GM12878 (cell line): ENCODE data around the gene CDKL1. TPM values are rescaled to one million over a fixed set of nuclear protein-coding genes. Genes with fewer than 3 reads are reported as not detected.

Source experiments
- FOS ChIP-seq: IDR thresholded peaks from 3 replicates; pipeline ENCODE4 v1.6.1; 2011; ENCODE audit warnings: borderline replicate concordance; ENCODE audit not compliant: insufficient read length; ENCODE audit errors: extremely low read depth
- NFXL1 ChIP-seq: fragments of 450-650 bp; IDR thresholded peaks from 2 replicates; pipeline ENCODE4 v1.6.1; 2017; ENCODE audit warnings: antibody characterized with exemption, mild to moderate bottlenecking, borderline replicate concordance
- PAX8 ChIP-seq: fragments of 450-650 bp; IDR thresholded peaks from 2 replicates; pipeline ENCODE4 v1.6.1; 2017; ENCODE audit warnings: mild to moderate bottlenecking, moderate library complexity
- ZZZ3 ChIP-seq: IDR thresholded peaks from 2 replicates; pipeline ENCODE4 v1.6.1; 2011; ENCODE audit warnings: low read depth; ENCODE audit not compliant: control insufficient read depth, insufficient read length
- polyA plus RNA-seq, 11 experiments: library from polyadenylated mRNA; depleted of rRNA in 4 of 11; unstranded in 6 of 11; stranded (reverse) in 5 of 11; fragments of >200 nt; fragmentation: Nextera tagmentation in 4 of 11; fragmentation: Illumina TruSeq in 1 of 11; extraction: Ambion mirVana in 4 of 11; extraction: Trizol in 1 of 11; gene quantifications; 1 replicate in 1 of 11; 2 replicates in 10 of 11; pipeline versions ENCODE4 v1.2.1 to v1.2.3, GENCODE V29; 2011 to 2016; ENCODE audit warnings: inconsistent platforms in 2 of 11, missing spikeins in 2 of 11, low read depth in 1 of 11
- total RNA-seq, 4 experiments: library from RNA; depleted of rRNA in 3 of 4; stranded (reverse); fragments of >200 nt in 3 of 4; fragmentation: Illumina TruSeq in 1 of 4; extraction: Trizol in 1 of 4; gene quantifications; 2 replicates each; pipeline versions ENCODE4 v1.2.1 to v1.2.3, GENCODE V29; 2013 to 2021
- TF ChIP-seq, protein P1 (sequence below): IDR thresholded peaks from 2 replicates; pipeline ENCODE4 v1.6.1; 2012; ENCODE audit warnings: improper control_type of control experiment, low read depth, low read length; ENCODE audit not compliant: insufficient replicate concordance
- TF ChIP-seq, protein P2 (sequence below): fragments of 450-650 bp; IDR thresholded peaks from 2 replicates; pipeline ENCODE4 v1.6.1; 2017; ENCODE audit warnings: low read depth, mild to moderate bottlenecking, moderate library complexity
- TF ChIP-seq, protein P3 (sequence below): fragments of 450-650 bp; IDR thresholded peaks from 2 replicates; pipeline ENCODE4 v1.6.1; 2017; ENCODE audit warnings: antibody characterized with exemption, mild to moderate bottlenecking, moderate library complexity
- TF ChIP-seq, protein P4 (sequence below): fragments of 450-650 bp; formaldehyde crosslinking; IDR thresholded peaks from 2 replicates; pipeline ENCODE4 v1.4.0; 2022; ENCODE audit warnings: mild to moderate bottlenecking, moderate library complexity
- TF ChIP-seq, protein P5 (sequence below): IDR thresholded peaks from 2 replicates; pipeline ENCODE4 v1.6.1; 2012; ENCODE audit warnings: mild to moderate bottlenecking, low read depth, low read length

Gene CDKL1
- total and polyA plus RNA-seq, 10 of the 15 experiments (the other 5 are each of a cell fraction or from before 2014, with no cell fraction given) = 9.0 to 19.0 (median 11.1) TPM

DNA sequence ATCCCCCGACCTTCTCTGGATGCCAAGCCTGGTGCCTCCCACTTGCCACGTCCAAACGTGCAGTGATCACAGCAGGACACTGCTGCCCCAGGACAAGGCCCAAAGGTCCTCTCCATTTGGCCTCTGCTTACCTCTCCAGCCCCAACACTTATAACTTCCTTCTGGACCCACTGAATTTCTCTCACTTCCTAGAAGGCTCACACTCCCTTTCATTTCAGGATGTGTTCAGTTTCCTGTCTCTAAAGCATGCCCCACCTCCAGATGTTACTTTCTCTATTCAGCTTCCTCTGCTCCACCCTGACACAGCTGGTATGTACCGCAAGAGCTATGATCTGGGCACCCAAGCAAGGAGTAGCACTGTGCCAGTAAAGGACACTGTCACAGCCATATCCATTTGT is 33.0 kb downstream of the CDKL1 start (continued):
- TF ChIP-seq, protein P1, sequence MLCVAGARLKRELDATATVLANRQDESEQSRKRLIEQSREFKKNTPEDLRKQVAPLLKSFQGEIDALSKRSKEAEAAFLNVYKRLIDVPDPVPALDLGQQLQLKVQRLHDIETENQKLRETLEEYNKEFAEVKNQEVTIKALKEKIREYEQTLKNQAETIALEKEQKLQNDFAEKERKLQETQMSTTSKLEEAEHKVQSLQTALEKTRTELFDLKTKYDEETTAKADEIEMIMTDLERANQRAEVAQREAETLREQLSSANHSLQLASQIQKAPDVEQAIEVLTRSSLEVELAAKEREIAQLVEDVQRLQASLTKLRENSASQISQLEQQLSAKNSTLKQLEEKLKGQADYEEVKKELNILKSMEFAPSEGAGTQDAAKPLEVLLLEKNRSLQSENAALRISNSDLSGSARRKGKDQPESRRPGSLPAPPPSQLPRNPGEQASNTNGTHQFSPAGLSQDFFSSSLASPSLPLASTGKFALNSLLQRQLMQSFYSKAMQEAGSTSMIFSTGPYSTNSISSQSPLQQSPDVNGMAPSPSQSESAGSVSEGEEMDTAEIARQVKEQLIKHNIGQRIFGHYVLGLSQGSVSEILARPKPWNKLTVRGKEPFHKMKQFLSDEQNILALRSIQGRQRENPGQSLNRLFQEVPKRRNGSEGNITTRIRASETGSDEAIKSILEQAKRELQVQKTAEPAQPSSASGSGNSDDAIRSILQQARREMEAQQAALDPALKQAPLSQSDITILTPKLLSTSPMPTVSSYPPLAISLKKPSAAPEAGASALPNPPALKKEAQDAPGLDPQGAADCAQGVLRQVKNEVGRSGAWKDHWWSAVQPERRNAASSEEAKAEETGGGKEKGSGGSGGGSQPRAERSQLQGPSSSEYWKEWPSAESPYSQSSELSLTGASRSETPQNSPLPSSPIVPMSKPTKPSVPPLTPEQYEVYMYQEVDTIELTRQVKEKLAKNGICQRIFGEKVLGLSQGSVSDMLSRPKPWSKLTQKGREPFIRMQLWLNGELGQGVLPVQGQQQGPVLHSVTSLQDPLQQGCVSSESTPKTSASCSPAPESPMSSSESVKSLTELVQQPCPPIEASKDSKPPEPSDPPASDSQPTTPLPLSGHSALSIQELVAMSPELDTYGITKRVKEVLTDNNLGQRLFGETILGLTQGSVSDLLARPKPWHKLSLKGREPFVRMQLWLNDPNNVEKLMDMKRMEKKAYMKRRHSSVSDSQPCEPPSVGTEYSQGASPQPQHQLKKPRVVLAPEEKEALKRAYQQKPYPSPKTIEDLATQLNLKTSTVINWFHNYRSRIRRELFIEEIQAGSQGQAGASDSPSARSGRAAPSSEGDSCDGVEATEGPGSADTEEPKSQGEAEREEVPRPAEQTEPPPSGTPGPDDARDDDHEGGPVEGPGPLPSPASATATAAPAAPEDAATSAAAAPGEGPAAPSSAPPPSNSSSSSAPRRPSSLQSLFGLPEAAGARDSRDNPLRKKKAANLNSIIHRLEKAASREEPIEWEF = no peak
- TF ChIP-seq, protein P2, sequence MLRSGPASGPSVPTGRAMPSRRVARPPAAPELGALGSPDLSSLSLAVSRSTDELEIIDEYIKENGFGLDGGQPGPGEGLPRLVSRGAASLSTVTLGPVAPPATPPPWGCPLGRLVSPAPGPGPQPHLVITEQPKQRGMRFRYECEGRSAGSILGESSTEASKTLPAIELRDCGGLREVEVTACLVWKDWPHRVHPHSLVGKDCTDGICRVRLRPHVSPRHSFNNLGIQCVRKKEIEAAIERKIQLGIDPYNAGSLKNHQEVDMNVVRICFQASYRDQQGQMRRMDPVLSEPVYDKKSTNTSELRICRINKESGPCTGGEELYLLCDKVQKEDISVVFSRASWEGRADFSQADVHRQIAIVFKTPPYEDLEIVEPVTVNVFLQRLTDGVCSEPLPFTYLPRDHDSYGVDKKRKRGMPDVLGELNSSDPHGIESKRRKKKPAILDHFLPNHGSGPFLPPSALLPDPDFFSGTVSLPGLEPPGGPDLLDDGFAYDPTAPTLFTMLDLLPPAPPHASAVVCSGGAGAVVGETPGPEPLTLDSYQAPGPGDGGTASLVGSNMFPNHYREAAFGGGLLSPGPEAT = no peak
- TF ChIP-seq, protein P3, sequence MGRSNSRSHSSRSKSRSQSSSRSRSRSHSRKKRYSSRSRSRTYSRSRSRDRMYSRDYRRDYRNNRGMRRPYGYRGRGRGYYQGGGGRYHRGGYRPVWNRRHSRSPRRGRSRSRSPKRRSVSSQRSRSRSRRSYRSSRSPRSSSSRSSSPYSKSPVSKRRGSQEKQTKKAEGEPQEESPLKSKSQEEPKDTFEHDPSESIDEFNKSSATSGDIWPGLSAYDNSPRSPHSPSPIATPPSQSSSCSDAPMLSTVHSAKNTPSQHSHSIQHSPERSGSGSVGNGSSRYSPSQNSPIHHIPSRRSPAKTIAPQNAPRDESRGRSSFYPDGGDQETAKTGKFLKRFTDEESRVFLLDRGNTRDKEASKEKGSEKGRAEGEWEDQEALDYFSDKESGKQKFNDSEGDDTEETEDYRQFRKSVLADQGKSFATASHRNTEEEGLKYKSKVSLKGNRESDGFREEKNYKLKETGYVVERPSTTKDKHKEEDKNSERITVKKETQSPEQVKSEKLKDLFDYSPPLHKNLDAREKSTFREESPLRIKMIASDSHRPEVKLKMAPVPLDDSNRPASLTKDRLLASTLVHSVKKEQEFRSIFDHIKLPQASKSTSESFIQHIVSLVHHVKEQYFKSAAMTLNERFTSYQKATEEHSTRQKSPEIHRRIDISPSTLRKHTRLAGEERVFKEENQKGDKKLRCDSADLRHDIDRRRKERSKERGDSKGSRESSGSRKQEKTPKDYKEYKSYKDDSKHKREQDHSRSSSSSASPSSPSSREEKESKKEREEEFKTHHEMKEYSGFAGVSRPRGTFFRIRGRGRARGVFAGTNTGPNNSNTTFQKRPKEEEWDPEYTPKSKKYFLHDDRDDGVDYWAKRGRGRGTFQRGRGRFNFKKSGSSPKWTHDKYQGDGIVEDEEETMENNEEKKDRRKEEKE = no peak
- TF ChIP-seq PAX8 = no peak
- no peak for TF ChIP-seq FOS
- no peak for TF ChIP-seq NFXL1
- TF ChIP-seq, protein P4, sequence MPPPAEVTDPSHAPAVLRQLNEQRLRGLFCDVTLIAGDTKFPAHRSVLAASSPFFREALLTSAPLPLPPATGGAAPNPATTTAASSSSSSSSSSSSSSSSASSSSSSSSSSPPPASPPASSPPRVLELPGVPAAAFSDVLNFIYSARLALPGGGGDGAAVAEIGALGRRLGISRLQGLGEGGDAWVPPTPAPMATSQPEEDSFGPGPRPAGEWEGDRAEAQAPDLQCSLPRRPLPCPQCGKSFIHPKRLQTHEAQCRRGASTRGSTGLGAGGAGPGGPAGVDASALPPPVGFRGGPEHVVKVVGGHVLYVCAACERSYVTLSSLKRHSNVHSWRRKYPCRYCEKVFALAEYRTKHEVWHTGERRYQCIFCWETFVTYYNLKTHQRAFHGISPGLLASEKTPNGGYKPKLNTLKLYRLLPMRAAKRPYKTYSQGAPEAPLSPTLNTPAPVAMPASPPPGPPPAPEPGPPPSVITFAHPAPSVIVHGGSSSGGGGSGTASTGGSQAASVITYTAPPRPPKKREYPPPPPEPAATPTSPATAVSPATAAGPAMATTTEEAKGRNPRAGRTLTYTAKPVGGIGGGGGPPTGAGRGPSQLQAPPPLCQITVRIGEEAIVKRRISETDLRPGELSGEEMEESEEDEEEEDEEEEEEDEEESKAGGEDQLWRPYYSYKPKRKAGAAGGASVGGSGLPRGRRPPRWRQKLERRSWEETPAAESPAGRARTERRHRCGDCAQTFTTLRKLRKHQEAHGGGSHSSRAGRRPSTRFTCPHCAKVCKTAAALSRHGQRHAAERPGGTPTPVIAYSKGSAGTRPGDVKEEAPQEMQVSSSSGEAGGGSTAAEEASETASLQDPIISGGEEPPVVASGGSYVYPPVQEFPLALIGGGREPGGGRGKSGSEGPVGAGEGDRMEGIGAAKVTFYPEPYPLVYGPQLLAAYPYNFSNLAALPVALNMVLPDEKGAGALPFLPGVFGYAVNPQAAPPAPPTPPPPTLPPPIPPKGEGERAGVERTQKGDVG (CRISPR knock-in tag) = no peak
- TF ChIP-seq, protein P5, sequence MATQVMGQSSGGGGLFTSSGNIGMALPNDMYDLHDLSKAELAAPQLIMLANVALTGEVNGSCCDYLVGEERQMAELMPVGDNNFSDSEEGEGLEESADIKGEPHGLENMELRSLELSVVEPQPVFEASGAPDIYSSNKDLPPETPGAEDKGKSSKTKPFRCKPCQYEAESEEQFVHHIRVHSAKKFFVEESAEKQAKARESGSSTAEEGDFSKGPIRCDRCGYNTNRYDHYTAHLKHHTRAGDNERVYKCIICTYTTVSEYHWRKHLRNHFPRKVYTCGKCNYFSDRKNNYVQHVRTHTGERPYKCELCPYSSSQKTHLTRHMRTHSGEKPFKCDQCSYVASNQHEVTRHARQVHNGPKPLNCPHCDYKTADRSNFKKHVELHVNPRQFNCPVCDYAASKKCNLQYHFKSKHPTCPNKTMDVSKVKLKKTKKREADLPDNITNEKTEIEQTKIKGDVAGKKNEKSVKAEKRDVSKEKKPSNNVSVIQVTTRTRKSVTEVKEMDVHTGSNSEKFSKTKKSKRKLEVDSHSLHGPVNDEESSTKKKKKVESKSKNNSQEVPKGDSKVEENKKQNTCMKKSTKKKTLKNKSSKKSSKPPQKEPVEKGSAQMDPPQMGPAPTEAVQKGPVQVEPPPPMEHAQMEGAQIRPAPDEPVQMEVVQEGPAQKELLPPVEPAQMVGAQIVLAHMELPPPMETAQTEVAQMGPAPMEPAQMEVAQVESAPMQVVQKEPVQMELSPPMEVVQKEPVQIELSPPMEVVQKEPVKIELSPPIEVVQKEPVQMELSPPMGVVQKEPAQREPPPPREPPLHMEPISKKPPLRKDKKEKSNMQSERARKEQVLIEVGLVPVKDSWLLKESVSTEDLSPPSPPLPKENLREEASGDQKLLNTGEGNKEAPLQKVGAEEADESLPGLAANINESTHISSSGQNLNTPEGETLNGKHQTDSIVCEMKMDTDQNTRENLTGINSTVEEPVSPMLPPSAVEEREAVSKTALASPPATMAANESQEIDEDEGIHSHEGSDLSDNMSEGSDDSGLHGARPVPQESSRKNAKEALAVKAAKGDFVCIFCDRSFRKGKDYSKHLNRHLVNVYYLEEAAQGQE = no peak
- no peak for TF ChIP-seq ZZZ3
